HCT116 (cell line): ENCODE data around the gene SULT1A2.

ENCODE experiments used
- CTCF ChIP-seq, 3 experiments: fragments of 200-600 bp in 1 of 3; sonication (generic) in 1 of 3; IDR thresholded peaks in 2 of 3; conservative IDR thresholded peaks in 1 of 3; 2 replicates each; pipeline ENCODE4 v1.5.1; 2012 to 2017; ENCODE audit warnings: low read depth in 2 of 3, low read length in 2 of 3, antibody characterized with exemption in 1 of 3, borderline replicate concordance in 1 of 3, control low read depth in 1 of 3, mild to moderate bottlenecking in 1 of 3, mixed read lengths in 1 of 3, mixed run types in 1 of 3, moderate library complexity in 1 of 3; ENCODE audit not compliant: insufficient read depth in 1 of 3
- EZH2 ChIP-seq: fragments of 200-600 bp; sonication (generic); IDR thresholded peaks from 2 replicates; pipeline ENCODE4 v1.6.1; 2017; ENCODE audit warnings: antibody characterized with exemption, mixed run types
- EZH2phosphoT487 ChIP-seq: fragments of 200-600 bp; IDR thresholded peaks from 2 replicates; pipeline ENCODE4 v1.6.1; 2018; ENCODE audit warnings: antibody characterized with exemption, borderline replicate concordance
- JUND ChIP-seq: IDR thresholded peaks from 2 replicates; pipeline ENCODE4 v1.6.1; 2012
- POLR2A ChIP-seq: IDR thresholded peaks from 2 replicates; pipeline ENCODE4 v1.7.0; 2011; ENCODE audit warnings: borderline replicate concordance; ENCODE audit not compliant: insufficient read depth, insufficient read length; ENCODE audit errors: extremely low read depth
- POLR2AphosphoS5 ChIP-seq: IDR thresholded peaks from 2 replicates; pipeline ENCODE4 v1.6.1; 2011; ENCODE audit warnings: mild to moderate bottlenecking, low read depth, low read length, moderate library complexity
- RAD21 ChIP-seq: IDR thresholded peaks from 2 replicates; pipeline ENCODE4 v1.6.1; 2012; ENCODE audit warnings: low read depth, mild to moderate bottlenecking
- TCF7L2 ChIP-seq: IDR thresholded peaks from 2 replicates; pipeline ENCODE4 v1.7.0; 2011; ENCODE audit warnings: borderline replicate concordance, inconsistent platforms; ENCODE audit not compliant: insufficient read depth, insufficient read length; ENCODE audit errors: extremely low read depth
- ZNF274 ChIP-seq: fragments of 200-500 bp; sonication (Bioruptor generic); IDR thresholded peaks from 2 replicates; pipeline ENCODE4 v1.6.1; 2014; ENCODE audit warnings: mild to moderate bottlenecking, low read depth, low read length, inconsistent platforms

- TF ChIP-seq CTCF (IDR thresholded peaks at IDR 0.05 in 2 of 3, conservative IDR thresholded peaks at IDR 0.05 in 1 of 3; ENCODE audit: borderline replicate concordance in 1 of 3, insufficient read depth in 1 of 3, low read depth in 2 of 3, low read length in 2 of 3) (no peak), EZH2 (no peak), RAD21 (no peak), EZH2phosphoT487 (no peak), ZNF274 (no peak), POLR2AphosphoS5 (no peak), POLR2A (no peak), TCF7L2 (no peak), JUND (no peak)
Measured at GRCh38 chr16:28604186-28604565, 7.3 kb upstream of the SULT1A2 start.
